Prostate gland (tissue), 2 donors: Measurements from ENCODE around the gene ARHGAP26. TPM values are rescaled to one million over a fixed set of nuclear protein-coding genes. Genes with fewer than 3 reads are reported as not detected.

Experiments used
- DNase-seq: peaks from one replicate; pipeline ENCODE4 v3.0.0-alpha.2; 2019; ENCODE audit warnings: low spot score
- H3K27ac ChIP-seq, 2 donors: fragments of 200-600 bp; sonication (generic); 2 replicates each; pipeline ENCODE4 v1.5.1; 2017 to 2019
- H3K27me3 ChIP-seq: fragments of 200-600 bp; sonication (generic); replicated peaks from 2 replicates; pipeline ENCODE4 v1.5.1; 2019; ENCODE audit not compliant: insufficient read depth
- H3K36me3 ChIP-seq, 2 donors: fragments of 200-600 bp; sonication (generic); 1 replicate in 1 of 2; 2 replicates in 1 of 2; pipeline versions ENCODE4 v1.5.1 to v1.8.1; 2017 to 2019
- H3K4me1 ChIP-seq: fragments of 200-600 bp; sonication (generic); replicated peaks from 2 replicates; pipeline ENCODE4 v1.5.1; 2019
- H3K4me3 ChIP-seq, 2 donors: fragments of 200-600 bp; sonication (generic); 2 replicates each; pipeline ENCODE4 v1.5.1; 2017 to 2019
- H3K9me3 ChIP-seq: fragments of 200-600 bp; sonication (generic); 2 replicates; pipeline ENCODE4 v1.5.1; 2017
- POLR2A ChIP-seq: fragments of 450-650 bp; IDR thresholded peaks from one replicate; pipeline ENCODE4 v1.6.1; 2016; ENCODE audit warnings: antibody characterized with exemption, mild to moderate bottlenecking
- POLR2AphosphoS5 ChIP-seq: sonication (generic); formaldehyde crosslinking; IDR thresholded peaks from one replicate; pipeline ENCODE4 v1.6.1; 2017; ENCODE audit warnings: antibody characterized with exemption
- WGBS: methylation state at CpG from one replicate; pipeline ENCODE4 v1.1.5; 2018; 5-methylcytosine and 5-hydroxymethylcytosine counted together
- intact Hi-C: fragments of 100-400 bp; cut with DNase I; formaldehyde crosslinking; loops from one replicate; pipeline ENCODE4 v1.14.2; 2022
- total RNA-seq, 2 donors: library from RNA; depleted of rRNA; stranded (reverse); fragments of >200 nt; gene quantifications; one replicate each; pipeline ENCODE4 v1.1.0, GENCODE V29; 2016
- TF ChIP-seq, protein P1 (sequence below), 4 experiments: fragments of 200-600 bp in 2 of 4; fragments of 450-650 bp in 2 of 4; sonication (generic) in 2 of 4; IDR thresholded peaks; 1 replicate in 3 of 4; 2 replicates in 1 of 4; pipeline ENCODE4 v1.5.1; 2016 to 2019; ENCODE audit warnings: antibody characterized with exemption in 4 of 4, mild to moderate bottlenecking in 2 of 4, moderate library complexity in 2 of 4

Gene ARHGAP26
- total RNA-seq, 2 donors from 2014 or later = 11.7 to 39.8 TPM

DNA sequence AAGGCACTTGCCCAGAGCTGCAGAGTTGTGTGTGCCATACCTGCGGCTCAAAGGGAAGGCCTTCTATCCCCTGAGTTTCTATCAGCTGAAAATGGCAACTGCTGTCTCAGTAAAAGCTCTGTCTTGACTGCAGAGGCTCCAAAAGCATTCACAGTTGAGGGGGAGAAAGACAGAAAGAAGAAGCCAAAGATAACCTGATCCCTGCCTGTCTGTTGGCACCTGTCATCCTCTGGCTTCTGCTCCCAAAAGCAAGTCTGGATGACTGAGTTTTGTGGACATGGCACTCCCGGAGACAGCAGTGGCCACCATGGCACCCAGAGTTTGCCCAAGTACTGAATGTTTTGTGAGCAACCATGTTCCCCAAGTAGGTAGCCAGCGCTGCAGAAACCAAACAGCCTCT is 456.7 kb downstream of the ARHGAP26 start:
- H3K27ac ChIP-seq = no peak overlapping the region
- no peaks in the 10 kb centered on the region for H3K27me3 ChIP-seq
- H3K4me1 ChIP-seq = no peaks in the 10 kb centered on the region
- intact Hi-C loops = loop anchor here (10.0 kb wide), 1 partner anchor 178 kb away; the partner anchor contains the start of gene NR3C1
- TF ChIP-seq POLR2A (no peak), POLR2AphosphoS5 (no peak)
- TF ChIP-seq, protein P1, sequence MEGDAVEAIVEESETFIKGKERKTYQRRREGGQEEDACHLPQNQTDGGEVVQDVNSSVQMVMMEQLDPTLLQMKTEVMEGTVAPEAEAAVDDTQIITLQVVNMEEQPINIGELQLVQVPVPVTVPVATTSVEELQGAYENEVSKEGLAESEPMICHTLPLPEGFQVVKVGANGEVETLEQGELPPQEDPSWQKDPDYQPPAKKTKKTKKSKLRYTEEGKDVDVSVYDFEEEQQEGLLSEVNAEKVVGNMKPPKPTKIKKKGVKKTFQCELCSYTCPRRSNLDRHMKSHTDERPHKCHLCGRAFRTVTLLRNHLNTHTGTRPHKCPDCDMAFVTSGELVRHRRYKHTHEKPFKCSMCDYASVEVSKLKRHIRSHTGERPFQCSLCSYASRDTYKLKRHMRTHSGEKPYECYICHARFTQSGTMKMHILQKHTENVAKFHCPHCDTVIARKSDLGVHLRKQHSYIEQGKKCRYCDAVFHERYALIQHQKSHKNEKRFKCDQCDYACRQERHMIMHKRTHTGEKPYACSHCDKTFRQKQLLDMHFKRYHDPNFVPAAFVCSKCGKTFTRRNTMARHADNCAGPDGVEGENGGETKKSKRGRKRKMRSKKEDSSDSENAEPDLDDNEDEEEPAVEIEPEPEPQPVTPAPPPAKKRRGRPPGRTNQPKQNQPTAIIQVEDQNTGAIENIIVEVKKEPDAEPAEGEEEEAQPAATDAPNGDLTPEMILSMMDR (IDR thresholded peaks at IDR 0.05) = no peak
- H3K9me3 ChIP-seq = no peaks in the 10 kb centered on the region
- DNase-seq = no peak
- no peak overlapping the region for H3K4me3 ChIP-seq
- WGBS = 74% methylated on average over 3 of the region's 3 CpGs
- H3K36me3 ChIP-seq = no peaks in the 10 kb centered on the region

DNA sequence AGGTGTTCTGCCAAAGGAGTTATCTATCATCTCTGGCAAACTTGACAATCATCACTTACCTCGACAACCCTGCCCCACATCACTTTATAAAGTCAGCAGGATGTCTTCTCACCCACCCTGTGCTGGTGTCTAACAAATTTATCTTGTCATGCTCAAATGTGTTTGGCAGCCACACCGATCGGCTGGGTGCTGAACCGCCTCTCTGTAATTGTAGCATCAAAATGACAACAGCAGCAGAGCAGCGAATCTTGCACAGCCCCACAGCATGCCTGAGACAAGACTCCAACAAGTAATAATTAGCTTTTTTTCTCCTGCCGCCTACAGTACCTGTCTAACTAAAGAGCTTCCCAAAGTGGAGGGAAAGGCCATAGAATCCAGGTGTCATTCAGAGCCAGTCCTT is 457.1 kb downstream of the ARHGAP26 start:
- TF ChIP-seq POLR2AphosphoS5 (no peak), POLR2A (no peak)
- TF ChIP-seq, protein P1 (IDR thresholded peaks at IDR 0.05) = no peak
- no peaks in the 10 kb centered on the region for H3K9me3 ChIP-seq
- H3K27ac ChIP-seq = no peak overlapping the region
- no peaks in the 10 kb centered on the region for H3K4me1 ChIP-seq
- no peak for DNase-seq
- H3K27me3 ChIP-seq = no peaks in the 10 kb centered on the region
- intact Hi-C loops = loop anchor here (10.0 kb wide), 1 partner anchor 178 kb away; the partner anchor contains the start of gene NR3C1
- no peaks in the 10 kb centered on the region for H3K36me3 ChIP-seq
- WGBS = 62% methylated on average over 6 of the region's 6 CpGs
- no peak overlapping the region for H3K4me3 ChIP-seq

DNA sequence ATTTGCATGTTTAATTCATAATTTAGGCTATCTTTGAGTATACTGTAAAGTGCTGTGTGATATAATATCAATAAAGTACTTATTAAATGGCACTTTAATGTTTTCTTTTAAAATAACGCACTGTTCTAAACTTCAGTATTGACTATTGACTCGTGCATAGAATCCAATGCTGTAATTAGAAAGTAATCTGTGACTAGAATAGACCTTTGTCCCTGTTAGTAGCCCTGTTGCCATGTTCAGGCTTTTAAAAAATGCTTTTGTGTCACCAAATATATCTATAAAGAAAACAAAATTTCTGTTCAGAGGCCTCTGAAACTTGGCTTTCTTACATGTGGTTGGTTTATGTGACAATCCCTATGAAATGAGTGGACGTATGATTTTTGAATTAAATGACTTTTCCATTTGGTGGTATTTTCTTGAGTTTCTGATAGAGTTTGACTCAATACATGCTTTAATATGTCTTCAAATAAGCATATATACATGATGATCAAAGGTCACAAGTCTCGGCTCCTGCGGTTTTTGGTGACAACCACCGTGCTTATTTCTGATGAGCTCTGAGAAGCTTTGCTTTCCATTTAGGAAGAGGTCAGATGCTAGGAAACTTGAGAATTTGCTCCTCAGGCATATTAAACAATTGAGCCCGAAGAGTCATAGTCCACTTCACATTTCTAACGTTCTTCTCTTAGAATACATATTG is 458.6 kb downstream of the ARHGAP26 start:
- Histone ChIP-seq H3K27ac (no peak overlapping the region), H3K27me3 (no peaks in the 10 kb centered on the region), H3K4me3 (no peak overlapping the region), H3K4me1 (no peaks in the 10 kb centered on the region), H3K36me3 (no peaks in the 10 kb centered on the region), H3K9me3 (no peaks in the 10 kb centered on the region)
- TF ChIP-seq POLR2AphosphoS5 (no peak), POLR2A (no peak)
- TF ChIP-seq, protein P1 (IDR thresholded peaks at IDR 0.05) = no peak
- no peak for DNase-seq
- 94% methylated on average over 8 of the region's 8 CpGs for WGBS
- intact Hi-C loops = loop anchor here (10.0 kb wide), 1 partner anchor 176 kb away; the partner anchor contains the start of gene NR3C1

DNA sequence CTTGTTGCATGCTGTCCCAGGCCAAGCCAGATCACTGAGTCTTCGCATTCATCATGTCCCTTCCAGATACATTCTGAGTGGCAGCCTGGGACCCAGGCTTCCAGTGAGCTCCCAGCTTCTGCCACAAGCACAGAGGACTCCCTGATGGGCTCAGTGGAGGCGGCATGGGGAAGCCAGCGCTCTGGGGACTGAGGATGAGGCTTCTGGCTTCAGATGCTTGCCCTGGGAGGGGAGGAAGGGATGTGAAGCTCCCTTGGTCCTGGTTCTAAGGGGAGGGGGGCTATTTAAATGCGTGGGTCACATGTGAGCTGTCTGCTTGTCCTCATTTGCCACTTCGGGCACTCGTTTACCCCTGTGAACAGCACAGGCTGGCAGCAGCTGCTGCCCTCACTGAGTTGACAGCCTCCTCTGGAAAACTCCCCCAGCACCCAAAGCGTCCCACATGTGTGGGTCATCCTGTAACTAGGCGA is 459.3 kb downstream of the ARHGAP26 start:
- no peaks in the 10 kb centered on the region for H3K27me3 ChIP-seq
- H3K4me3 ChIP-seq = no peak overlapping the region
- DNase-seq = no peak
- H3K27ac ChIP-seq = no peak overlapping the region
- H3K36me3 ChIP-seq = no peaks in the 10 kb centered on the region
- no peaks in the 10 kb centered on the region for H3K9me3 ChIP-seq
- intact Hi-C loops = loop anchor here (10.0 kb wide), 1 partner anchor 175 kb away; the partner anchor contains the start of gene NR3C1
- H3K4me1 ChIP-seq = no peaks in the 10 kb centered on the region
- 87% methylated on average over 8 of the region's 8 CpGs for whole genome bisulfite sequencing
- TF ChIP-seq, protein P1 (IDR thresholded peaks at IDR 0.05) = no peak
- TF ChIP-seq POLR2A (no peak), POLR2AphosphoS5 (no peak)
